Nucleus accumbens (tissue), 56 donors: ENCODE results near the gene TRAPPC1.
A peak's percentile ranks its signal among the peaks of the same experiment; 100 is the strongest.

Source experiments
- DNase-seq, 56 donors: peaks; one replicate each; lab custom pipeline; 2025; lab: John Stamatoyannopoulos, UW

Gene TRAPPC1

GRCh38 chr17:7943291-7943690, 11.5 kb upstream of the TRAPPC1 start:
- no peak for DNase-seq

- no peak for DNase-seq
These were observed 9.0 kb upstream of the TRAPPC1 start for GRCh38 chr17:7940743-7941142.

- no peak for DNase-seq
These were observed 8.3 kb upstream of the TRAPPC1 start for GRCh38 chr17:7940034-7940433.

GRCh38 chr17:7935859-7936258, 4.1 kb upstream of the TRAPPC1 start:
- peak in 3 of 56 donors; percentile 6 to 9 (median 6) for DNase-seq

GRCh38 chr17:7932949-7933348, 1.2 kb upstream of the TRAPPC1 start:
- peak in 3 of 56 donors; percentile 15 to 17 (median 17) for DNase-seq

GRCh38 chr17:7932483-7932891, 741 bp upstream of the TRAPPC1 start:
- DNase-seq: peak in 9 of 56 donors; percentile 9 to 55 (median 28)

GRCh38 chr17:7930841-7931631, 710 bp downstream of the TRAPPC1 start:
- DNase-seq: no peak

- peak in 47 of 56 donors; percentile 9 to 85 (median 52) for DNase-seq
These were observed 2.4 kb downstream of the TRAPPC1 start, which contains the start of gene KCNAB3 for GRCh38 chr17:7929158-7930023. Gene KCNAB3, minus strand, starts transcription at chr17:7929856. Its CDS starts 421 bp downstream, at chr17:7929435.

- no peak for DNase-seq
These were observed 4.2 kb downstream of the TRAPPC1 start for GRCh38 chr17:7927596-7927995.

- peak in 50 of 56 donors; percentile 19 to 85 (median 60) for DNase-seq
These were observed 8.7 kb downstream of the TRAPPC1 start for GRCh38 chr17:7922845-7923628.

GRCh38 chr17:7922269-7922844, 9.4 kb downstream of the TRAPPC1 start:
- no peak for DNase-seq

- DNase-seq: no peak
These were observed 14.9 kb downstream of the TRAPPC1 start for GRCh38 chr17:7916808-7917207.

GRCh38 chr17:7916385-7916682, 15.4 kb downstream of the TRAPPC1 start:
- peak in 3 of 56 donors; percentile 5 to 70 (median 40) for DNase-seq

GRCh38 chr17:7915611-7916384, 15.9 kb downstream of the TRAPPC1 start, which contains the start of gene RNF227:
Gene RNF227, minus strand, starts transcription at chr17:7916289. Its CDS starts 94 bp downstream, at chr17:7916195.
- DNase-seq: peak in 55 of 56 donors; percentile 31 to 90 (median 80)

- DNase-seq: peak in 9 of 56 donors; percentile 51 to 82 (median 71)
These were observed 16.6 kb downstream of the TRAPPC1 start for GRCh38 chr17:7915179-7915610.

- DNase-seq: peak in 7 of 56 donors; percentile 3 to 39 (median 13)
These were observed 18.7 kb downstream of the TRAPPC1 start for GRCh38 chr17:7912927-7913524.

- no peak for DNase-seq
These were observed 20.6 kb downstream of the TRAPPC1 start for GRCh38 chr17:7911116-7911515.

GRCh38 chr17:7910711-7911110, 21.0 kb downstream of the TRAPPC1 start:
- no peak for DNase-seq

GRCh38 chr17:7910281-7910680, 21.5 kb downstream of the TRAPPC1 start:
- no peak for DNase-seq
